ENCODE data around the gene BICRAL.

GRCh38 chr6:42805297-42805861, 23.5 kb downstream of the BICRAL start:
- TF ChIP-seq NFATC4 (CRISPR knock-in tag; IDR thresholded peaks at IDR 0.05) (no peak), ESRRA (CRISPR knock-in tag; IDR thresholded peaks at IDR 0.05; ENCODE audit: borderline replicate concordance) (no peak), ZNF121 (CRISPR knock-in tag; IDR thresholded peaks at IDR 0.05) (no peak), USF1 (CRISPR knock-in tag; IDR thresholded peaks at IDR 0.05) (no peak), GABPB1 (CRISPR knock-in tag; IDR thresholded peaks at IDR 0.05) (no peak), TCF7 (CRISPR knock-in tag; IDR thresholded peaks at IDR 0.05; ENCODE audit: low read depth) (no peak), AFF4 (CRISPR knock-in tag; IDR thresholded peaks at IDR 0.05; ENCODE audit: borderline replicate concordance) (no peak), ZNF416 (CRISPR knock-in tag; IDR thresholded peaks at IDR 0.05) (no peak), JUN (CRISPR knock-in tag; IDR thresholded peaks at IDR 0.05) (no peak), PRRX2 (CRISPR knock-in tag; IDR thresholded peaks at IDR 0.05) (no peak), ZNF281 (CRISPR knock-in tag; IDR thresholded peaks at IDR 0.05) (no peak)
- TF ChIP-seq, protein P1, sequence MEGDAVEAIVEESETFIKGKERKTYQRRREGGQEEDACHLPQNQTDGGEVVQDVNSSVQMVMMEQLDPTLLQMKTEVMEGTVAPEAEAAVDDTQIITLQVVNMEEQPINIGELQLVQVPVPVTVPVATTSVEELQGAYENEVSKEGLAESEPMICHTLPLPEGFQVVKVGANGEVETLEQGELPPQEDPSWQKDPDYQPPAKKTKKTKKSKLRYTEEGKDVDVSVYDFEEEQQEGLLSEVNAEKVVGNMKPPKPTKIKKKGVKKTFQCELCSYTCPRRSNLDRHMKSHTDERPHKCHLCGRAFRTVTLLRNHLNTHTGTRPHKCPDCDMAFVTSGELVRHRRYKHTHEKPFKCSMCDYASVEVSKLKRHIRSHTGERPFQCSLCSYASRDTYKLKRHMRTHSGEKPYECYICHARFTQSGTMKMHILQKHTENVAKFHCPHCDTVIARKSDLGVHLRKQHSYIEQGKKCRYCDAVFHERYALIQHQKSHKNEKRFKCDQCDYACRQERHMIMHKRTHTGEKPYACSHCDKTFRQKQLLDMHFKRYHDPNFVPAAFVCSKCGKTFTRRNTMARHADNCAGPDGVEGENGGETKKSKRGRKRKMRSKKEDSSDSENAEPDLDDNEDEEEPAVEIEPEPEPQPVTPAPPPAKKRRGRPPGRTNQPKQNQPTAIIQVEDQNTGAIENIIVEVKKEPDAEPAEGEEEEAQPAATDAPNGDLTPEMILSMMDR (IDR thresholded peaks at IDR 0.05): no peak
- TF ChIP-seq, protein P2, sequence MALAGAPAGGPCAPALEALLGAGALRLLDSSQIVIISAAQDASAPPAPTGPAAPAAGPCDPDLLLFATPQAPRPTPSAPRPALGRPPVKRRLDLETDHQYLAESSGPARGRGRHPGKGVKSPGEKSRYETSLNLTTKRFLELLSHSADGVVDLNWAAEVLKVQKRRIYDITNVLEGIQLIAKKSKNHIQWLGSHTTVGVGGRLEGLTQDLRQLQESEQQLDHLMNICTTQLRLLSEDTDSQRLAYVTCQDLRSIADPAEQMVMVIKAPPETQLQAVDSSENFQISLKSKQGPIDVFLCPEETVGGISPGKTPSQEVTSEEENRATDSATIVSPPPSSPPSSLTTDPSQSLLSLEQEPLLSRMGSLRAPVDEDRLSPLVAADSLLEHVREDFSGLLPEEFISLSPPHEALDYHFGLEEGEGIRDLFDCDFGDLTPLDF (CRISPR knock-in tag; IDR thresholded peaks at IDR 0.05): no peak
- TF ChIP-seq, protein P3, sequence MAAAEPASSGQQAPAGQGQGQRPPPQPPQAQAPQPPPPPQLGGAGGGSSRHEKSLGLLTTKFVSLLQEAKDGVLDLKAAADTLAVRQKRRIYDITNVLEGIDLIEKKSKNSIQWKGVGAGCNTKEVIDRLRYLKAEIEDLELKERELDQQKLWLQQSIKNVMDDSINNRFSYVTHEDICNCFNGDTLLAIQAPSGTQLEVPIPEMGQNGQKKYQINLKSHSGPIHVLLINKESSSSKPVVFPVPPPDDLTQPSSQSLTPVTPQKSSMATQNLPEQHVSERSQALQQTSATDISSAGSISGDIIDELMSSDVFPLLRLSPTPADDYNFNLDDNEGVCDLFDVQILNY (CRISPR knock-in tag; IDR thresholded peaks at IDR 0.05): no peak

All from WTC11 (cell line).